Neural crest cell (in vitro differentiated cells): ENCODE measurements around the gene NKX2-4. TPM values are rescaled to one million over a fixed set of nuclear protein-coding genes. Genes with fewer than 3 reads are reported as not detected.
"Not testable (repeated sequence)": the region's sequence is repeated elsewhere in the genome, so short reads cannot be mapped to it uniquely, and the experiment has no call there.

Experiments
- DNase-seq: peaks from one replicate; pipeline ENCODE4 v3.0.0; 2021; ENCODE audit warnings: low read depth, mixed read lengths, low spot score
- H3K27ac Mint-ChIP-seq: one replicate; pipeline ENCODE4 v1.8.0; 2021; ENCODE audit warnings: mild to moderate bottlenecking, mixed read lengths; ENCODE audit not compliant: unreplicated experiment
- H3K27me3 Mint-ChIP-seq: 2 replicates; pipeline ENCODE4 v1.8.0; 2021; ENCODE audit warnings: low read depth, mild to moderate bottlenecking, mixed read lengths
- H3K36me3 Mint-ChIP-seq: 2 replicates; pipeline ENCODE4 v1.8.0; 2021; ENCODE audit warnings: low read depth, mild to moderate bottlenecking, mixed read lengths
- H3K4me1 Mint-ChIP-seq: 2 replicates; pipeline ENCODE4 v1.8.0; 2021; ENCODE audit warnings: mixed read lengths
- H3K4me3 Mint-ChIP-seq: one replicate; pipeline ENCODE4 v1.8.0; 2021; ENCODE audit warnings: mild to moderate bottlenecking, mixed read lengths
- H3K9me3 Mint-ChIP-seq: 2 replicates; pipeline ENCODE4 v1.8.0; 2021; ENCODE audit warnings: mixed read lengths
- total RNA-seq: library from RNA; stranded (reverse); gene quantifications from 2 replicates; pipeline ENCODE4 v1.2.1, GENCODE V29; 2021
- TF ChIP-seq, protein P1 (sequence below): fragments of 200-600 bp; sonication (generic); conservative IDR thresholded peaks from 2 replicates; pipeline ENCODE4 v1.5.0; 2021; ENCODE audit warnings: antibody characterized with exemption, mild to moderate bottlenecking

Gene NKX2-4
- total RNA-seq, 1 donor from 2014 or later = not detected

DNA sequence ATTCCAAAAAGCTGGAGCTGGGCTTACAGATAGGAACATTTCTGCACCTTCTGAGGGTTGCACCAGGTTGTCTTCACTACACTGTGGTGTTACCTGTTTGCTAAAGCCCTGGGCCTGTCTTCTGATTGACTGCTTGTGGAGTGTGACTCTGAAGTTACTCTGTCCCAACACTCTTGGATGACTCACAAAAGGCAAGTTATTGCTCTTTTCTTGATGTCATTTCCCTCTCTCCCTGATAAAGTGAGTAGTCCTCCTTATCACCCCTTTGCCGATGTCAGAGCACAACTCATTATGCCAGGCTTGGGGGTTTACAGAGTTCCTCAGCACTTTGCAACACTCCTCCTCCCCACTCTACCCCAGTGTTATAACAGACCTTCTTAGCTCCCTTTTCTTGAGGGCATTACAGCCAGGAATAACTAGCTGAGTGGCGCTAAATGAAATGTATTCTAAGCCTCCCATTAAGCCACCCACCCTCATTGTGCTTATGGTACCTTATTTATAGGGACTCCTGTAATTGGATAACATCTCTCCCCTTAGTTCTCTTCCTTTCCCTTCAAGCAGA is 36.1 kb upstream of the NKX2-4 start:
- Mint-ChIP-seq H3K36me3 (no peaks in the 10 kb centered on the region), H3K27me3 (peaks cover 17% of the 10 kb centered on the region), H3K4me3 (no peak overlapping the region), H3K4me1 (peaks cover 16% of the 10 kb centered on the region), H3K27ac (no peak overlapping the region), H3K9me3 (peaks cover 2% of the 10 kb centered on the region)
- TF ChIP-seq, protein P1, sequence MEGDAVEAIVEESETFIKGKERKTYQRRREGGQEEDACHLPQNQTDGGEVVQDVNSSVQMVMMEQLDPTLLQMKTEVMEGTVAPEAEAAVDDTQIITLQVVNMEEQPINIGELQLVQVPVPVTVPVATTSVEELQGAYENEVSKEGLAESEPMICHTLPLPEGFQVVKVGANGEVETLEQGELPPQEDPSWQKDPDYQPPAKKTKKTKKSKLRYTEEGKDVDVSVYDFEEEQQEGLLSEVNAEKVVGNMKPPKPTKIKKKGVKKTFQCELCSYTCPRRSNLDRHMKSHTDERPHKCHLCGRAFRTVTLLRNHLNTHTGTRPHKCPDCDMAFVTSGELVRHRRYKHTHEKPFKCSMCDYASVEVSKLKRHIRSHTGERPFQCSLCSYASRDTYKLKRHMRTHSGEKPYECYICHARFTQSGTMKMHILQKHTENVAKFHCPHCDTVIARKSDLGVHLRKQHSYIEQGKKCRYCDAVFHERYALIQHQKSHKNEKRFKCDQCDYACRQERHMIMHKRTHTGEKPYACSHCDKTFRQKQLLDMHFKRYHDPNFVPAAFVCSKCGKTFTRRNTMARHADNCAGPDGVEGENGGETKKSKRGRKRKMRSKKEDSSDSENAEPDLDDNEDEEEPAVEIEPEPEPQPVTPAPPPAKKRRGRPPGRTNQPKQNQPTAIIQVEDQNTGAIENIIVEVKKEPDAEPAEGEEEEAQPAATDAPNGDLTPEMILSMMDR = no peak
- DNase-seq = no peak

DNA sequence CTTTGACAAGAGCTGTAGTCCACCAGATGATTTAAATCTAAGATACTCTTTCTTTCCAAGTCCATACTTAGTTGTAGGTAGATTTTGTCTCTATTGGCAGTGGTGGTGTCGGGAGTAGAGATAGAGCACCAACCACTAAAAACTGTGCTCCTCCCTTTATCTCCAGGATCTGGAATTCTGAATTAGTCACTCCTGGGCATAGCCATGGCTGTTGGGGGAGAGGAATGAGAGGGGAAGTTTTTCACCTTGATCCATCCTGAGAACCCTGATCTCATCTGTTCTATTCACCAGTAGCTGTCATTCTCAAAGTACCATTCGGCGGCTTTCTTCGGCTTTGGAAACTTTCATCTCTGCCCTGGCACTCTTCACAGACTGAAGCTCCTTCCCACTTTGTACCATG is 35.6 kb upstream of the NKX2-4 start:
- TF ChIP-seq, protein P1 = no peak
- Mint-ChIP-seq H3K4me1 (peaks cover 16% of the 10 kb centered on the region), H3K27me3 (peaks cover 20% of the 10 kb centered on the region), H3K9me3 (peaks cover 2% of the 10 kb centered on the region), H3K27ac (no peak overlapping the region), H3K4me3 (no peak overlapping the region), H3K36me3 (no peaks in the 10 kb centered on the region)
- DNase-seq = no peak

DNA sequence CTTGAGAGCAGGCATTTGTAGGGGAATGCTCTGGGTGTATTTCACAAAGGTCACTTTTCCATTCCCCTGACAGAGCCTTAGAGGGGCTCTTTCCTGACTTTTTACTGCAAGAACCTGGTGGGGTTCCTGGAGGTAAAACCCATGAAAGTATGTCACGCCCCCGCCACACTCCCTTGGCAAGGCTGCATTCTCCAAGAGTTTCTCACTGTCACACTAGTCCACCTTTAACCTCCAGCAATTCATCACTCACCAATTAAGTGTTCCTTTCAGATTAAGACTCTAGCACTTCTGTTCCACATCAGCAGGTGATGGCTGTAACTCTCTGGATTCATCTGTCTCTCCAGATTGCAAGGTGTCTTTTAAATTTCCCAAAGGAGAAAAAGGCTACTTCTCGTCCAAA is 32.7 kb upstream of the NKX2-4 start:
- no peaks in the 10 kb centered on the region for H3K4me1 Mint-ChIP-seq
- H3K27ac Mint-ChIP-seq = no peak overlapping the region
- DNase-seq = no peak
- peaks cover 28% of the 10 kb centered on the region for H3K27me3 Mint-ChIP-seq
- no peak overlapping the region for H3K4me3 Mint-ChIP-seq
- TF ChIP-seq, protein P1 = no peak
- H3K36me3 Mint-ChIP-seq = peaks cover under 1% of the 10 kb centered on the region
- peaks cover 4% of the 10 kb centered on the region for H3K9me3 Mint-ChIP-seq

DNA sequence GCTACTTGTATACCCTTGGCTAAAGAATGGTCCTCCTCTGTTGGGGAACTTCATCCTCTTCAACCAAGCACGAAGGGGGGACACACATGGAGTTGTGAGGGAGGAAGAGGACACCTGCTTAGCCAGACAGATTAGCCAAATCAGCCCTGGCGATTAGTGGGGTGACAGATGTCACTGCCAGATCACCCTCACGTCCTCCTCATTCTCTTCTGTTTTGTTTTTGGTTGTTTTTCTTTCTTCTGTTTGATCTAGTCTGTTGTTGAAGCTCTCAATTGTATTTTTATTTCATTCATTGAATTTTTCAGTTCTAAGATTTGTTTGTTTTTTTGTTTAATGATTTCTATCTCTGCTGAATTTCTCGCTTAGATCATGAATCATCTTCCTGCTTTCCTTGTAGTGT is 27.5 kb upstream of the NKX2-4 start:
- TF ChIP-seq, protein P1 = no peak
- H3K36me3 Mint-ChIP-seq = peaks cover 5% of the 10 kb centered on the region
- peaks cover 26% of the 10 kb centered on the region for H3K27me3 Mint-ChIP-seq
- no peak overlapping the region for H3K4me3 Mint-ChIP-seq
- DNase-seq = no peak
- no peak overlapping the region for H3K27ac Mint-ChIP-seq
- no peaks in the 10 kb centered on the region for H3K4me1 Mint-ChIP-seq
- H3K9me3 Mint-ChIP-seq = peaks cover 16% of the 10 kb centered on the region

DNA sequence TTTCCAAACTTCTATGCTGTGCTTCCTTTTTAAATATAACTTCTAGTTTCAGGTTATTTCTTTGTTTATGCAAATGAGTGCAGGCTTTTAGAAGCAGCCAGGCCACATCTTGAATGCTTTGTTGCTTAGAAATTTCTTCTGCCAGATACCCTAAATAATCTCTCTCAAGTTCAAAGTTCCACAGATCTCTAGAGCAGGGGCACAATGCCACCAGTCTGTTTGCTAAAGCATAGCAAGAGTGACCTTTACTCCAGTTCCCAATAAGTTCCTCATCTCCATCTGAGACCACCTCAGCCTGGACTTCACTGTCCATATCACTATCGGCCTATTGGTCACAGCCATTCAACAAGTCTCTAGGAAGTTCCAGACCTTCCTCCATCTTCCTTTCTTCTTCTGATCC is 26.4 kb upstream of the NKX2-4 start:
- H3K36me3 Mint-ChIP-seq, H3K4me3 Mint-ChIP-seq, DNase-seq, H3K4me1 Mint-ChIP-seq, H3K27ac Mint-ChIP-seq: not testable (repeated sequence)
- Mint-ChIP-seq H3K9me3 (peaks cover 16% of the 10 kb centered on the region), H3K27me3 (peaks cover 26% of the 10 kb centered on the region)

DNA sequence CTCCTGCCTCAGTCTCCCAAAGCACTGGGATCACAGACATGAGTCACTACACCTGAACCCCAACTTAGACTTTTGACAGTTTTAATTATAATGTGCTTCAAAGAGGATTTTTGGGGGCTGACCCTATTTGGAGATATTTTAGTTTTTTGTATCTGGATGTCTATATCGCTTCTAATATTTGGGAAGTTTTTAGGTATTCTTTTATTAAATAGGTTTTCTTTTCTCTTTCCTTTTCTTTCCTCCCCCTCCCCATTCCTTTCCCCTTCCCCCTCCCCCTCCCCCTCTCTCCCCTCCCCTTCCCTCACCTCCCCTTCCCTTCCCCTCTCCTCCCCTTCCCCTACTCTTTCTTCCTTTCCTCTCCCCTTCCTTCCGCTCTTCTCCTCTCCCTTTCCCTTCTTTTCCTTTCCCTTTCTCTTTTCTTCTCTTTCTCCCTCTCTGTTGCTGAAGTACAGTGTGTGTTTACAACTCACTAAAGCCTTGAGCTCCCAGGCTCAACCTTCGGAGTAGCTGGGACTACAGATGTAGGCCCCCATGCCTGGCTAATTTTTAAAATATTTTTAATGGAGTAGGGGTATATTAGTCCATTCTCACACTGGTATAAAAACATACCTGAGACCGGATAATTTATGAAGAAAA is 24.4 kb upstream of the NKX2-4 start:
- peaks cover 21% of the 10 kb centered on the region for H3K9me3 Mint-ChIP-seq
- peaks cover 5% of the 10 kb centered on the region for H3K36me3 Mint-ChIP-seq
- no peak overlapping the region for H3K27ac Mint-ChIP-seq
- no peaks in the 10 kb centered on the region for H3K4me1 Mint-ChIP-seq
- H3K4me3 Mint-ChIP-seq = no peak overlapping the region
- TF ChIP-seq, protein P1 = no peak
- DNase-seq = no peak
- peaks cover 38% of the 10 kb centered on the region for H3K27me3 Mint-ChIP-seq

DNA sequence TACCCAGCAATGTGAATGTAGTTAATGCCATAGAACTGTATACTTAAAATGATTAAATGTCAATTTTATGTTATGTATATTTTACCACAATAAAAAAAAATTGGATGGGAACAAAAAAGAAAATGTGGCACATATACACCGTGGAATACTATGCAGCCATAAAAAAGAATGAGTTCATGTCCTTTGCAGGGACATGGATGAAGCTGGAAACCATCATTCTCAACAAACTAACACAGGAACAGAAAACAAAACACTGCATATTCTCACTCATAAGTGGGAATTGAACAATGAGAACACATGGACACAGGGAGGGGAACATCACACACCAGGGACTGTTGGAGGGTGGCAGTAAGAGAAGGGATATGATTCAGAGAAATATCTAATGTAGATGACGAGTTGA is 21.8 kb upstream of the NKX2-4 start:
- Mint-ChIP-seq H3K9me3 (peaks cover 11% of the 10 kb centered on the region), H3K27me3 (peaks cover 52% of the 10 kb centered on the region)
- not testable (repeated sequence) for H3K27ac Mint-ChIP-seq, DNase-seq, H3K36me3 Mint-ChIP-seq, H3K4me3 Mint-ChIP-seq, H3K4me1 Mint-ChIP-seq

DNA sequence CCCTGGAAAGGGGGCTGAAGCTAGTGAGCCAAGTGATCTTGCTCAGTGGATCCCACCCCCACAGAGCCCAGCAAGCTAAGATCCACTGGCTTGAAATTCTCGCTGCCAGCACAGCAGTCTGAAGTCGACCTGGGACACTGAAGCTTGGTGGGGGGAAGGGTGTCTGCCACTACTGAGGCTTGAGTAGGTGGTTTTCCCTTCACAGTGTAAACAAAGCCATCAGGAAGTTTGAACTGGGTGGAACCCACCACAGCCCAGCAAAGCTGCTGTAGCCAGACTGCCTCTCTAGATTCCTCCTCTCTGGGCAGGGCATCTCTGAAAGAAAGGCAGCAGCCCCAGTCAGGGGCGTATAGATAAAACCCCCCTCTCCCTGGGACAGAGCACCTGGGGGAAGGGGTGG is 16.7 kb upstream of the NKX2-4 start:
- H3K9me3 Mint-ChIP-seq = peaks cover 13% of the 10 kb centered on the region
- not testable (repeated sequence) for H3K27ac Mint-ChIP-seq, DNase-seq, H3K36me3 Mint-ChIP-seq, H3K4me1 Mint-ChIP-seq, H3K4me3 Mint-ChIP-seq
- peaks cover 82% of the 10 kb centered on the region for H3K27me3 Mint-ChIP-seq
